ENCODE results near the gene BRD3. TPM values are rescaled to one million over a fixed set of nuclear protein-coding genes. Genes with fewer than 3 reads are reported as not detected.
A peak's percentile ranks its signal among the peaks of the same experiment; 100 is the strongest.

The BRD3 gene
- polyA plus RNA-seq, 3 donors = 16.4 to 18.2 (median 17.1) TPM

GRCh38 chr9:133986774-133987445 lies 80.9 kb downstream of the BRD3 start:
- no peak overlapping the region for H3K4me3 ChIP-seq (replicated peaks in 1 of 3; ENCODE audit: low read depth in 2 of 3, low read length in 3 of 3)
- peaks cover 90% of the 10 kb centered on the region for H4K20me1 ChIP-seq (ENCODE audit: insufficient read depth, low read length)
- Mint-ChIP-seq H3K4me1 (peaks cover 29% of the 10 kb centered on the region), H3K27ac (no peak overlapping the region), H3K36me3 (peaks cover 3 to 8% of the 10 kb centered on the region in 2 donors), H3K4me3 (no peak overlapping the region), H3K27me3 (ENCODE audit: low read depth in 3 of 3) (peaks cover 13 to 25% (median 23%) of the 10 kb centered on the region in 3 donors), H3K9me3 (peaks cover 0 to 6% (median 0%) of the 10 kb centered on the region in 7 donors)
- H3K9ac ChIP-seq (ENCODE audit: insufficient read depth, low read length, poor library complexity, severe bottlenecking) = no peak overlapping the region
- H3K79me2 ChIP-seq (ENCODE audit: insufficient read depth, low read length) = peaks cover 69% of the 10 kb centered on the region
- no peak overlapping the region for H3K27ac ChIP-seq (ENCODE audit: low read depth in 1 of 2, low read length in 2 of 2)
- H3K4me2 ChIP-seq (replicated peaks; ENCODE audit: extremely low read depth, low read length, poor library complexity, severe bottlenecking) = no peak overlapping the region
- intact Hi-C loops (cut with micrococcal nuclease) = no loop called here
- H3K36me3 ChIP-seq (replicated peaks in 1 of 2; ENCODE audit: control insufficient read depth in 1 of 2, insufficient read depth in 2 of 2, low read length in 2 of 2) = no peaks in the 10 kb centered on the region
- TF ChIP-seq CTCF (IDR thresholded peaks at IDR 0.05) = no peak
- WGBS (ENCODE audit: insufficient coverage) = 90% methylated on average over 5 of the region's 13 CpGs
- DNase-seq = no peak
- H3K27me3 ChIP-seq (ENCODE audit: control insufficient read depth in 2 of 2, insufficient read depth in 2 of 2, low read length in 2 of 2) = peaks cover 0 to 15% of the 10 kb centered on the region in 2 donors
- no peaks in the 10 kb centered on the region for H3K9me3 ChIP-seq (replicated peaks in 1 of 2; ENCODE audit: control insufficient read depth in 1 of 2, insufficient read depth in 1 of 2, low read length in 2 of 2)
- no peak overlapping the region for H2AFZ ChIP-seq (ENCODE audit: insufficient read depth, low read depth, low read length, poor library complexity, severe bottlenecking)
- peaks cover 12 to 21% of the 10 kb centered on the region in 2 donors for H3K4me1 ChIP-seq (ENCODE audit: control insufficient read depth in 1 of 2, insufficient read depth in 2 of 2, low read length in 2 of 2)

- H3K4me3 Mint-ChIP-seq = no peak overlapping the region
- H3K4me1 Mint-ChIP-seq = peaks cover 28% of the 10 kb centered on the region
- no peak overlapping the region for H2AFZ ChIP-seq (ENCODE audit: insufficient read depth, low read depth, low read length, poor library complexity, severe bottlenecking)
- H3K36me3 ChIP-seq (replicated peaks in 1 of 2; ENCODE audit: control insufficient read depth in 1 of 2, insufficient read depth in 2 of 2, low read length in 2 of 2) = no peaks in the 10 kb centered on the region
- H3K27ac ChIP-seq (ENCODE audit: low read depth in 1 of 2, low read length in 2 of 2) = no peak overlapping the region
- H3K4me1 ChIP-seq (ENCODE audit: control insufficient read depth in 1 of 2, insufficient read depth in 2 of 2, low read length in 2 of 2) = peaks cover 9 to 16% of the 10 kb centered on the region in 2 donors
- peaks cover 0 to 13% of the 10 kb centered on the region in 2 donors for H3K27me3 ChIP-seq (ENCODE audit: control insufficient read depth in 2 of 2, insufficient read depth in 2 of 2, low read length in 2 of 2)
- peaks cover 13 to 22% (median 20%) of the 10 kb centered on the region in 3 donors for H3K27me3 Mint-ChIP-seq (ENCODE audit: low read depth in 3 of 3)
- H3K27ac Mint-ChIP-seq = peak overlapping the region in 1 of 7 donors; percentile 27
- peaks cover 69% of the 10 kb centered on the region for H3K79me2 ChIP-seq (ENCODE audit: insufficient read depth, low read length)
- H3K9ac ChIP-seq (ENCODE audit: insufficient read depth, low read length, poor library complexity, severe bottlenecking) = no peak overlapping the region
- no peak for TF ChIP-seq CTCF (IDR thresholded peaks at IDR 0.05)
- peaks cover 3 to 8% of the 10 kb centered on the region in 2 donors for H3K36me3 Mint-ChIP-seq
- intact Hi-C loops (cut with micrococcal nuclease) = no loop called here
- peaks cover 95% of the 10 kb centered on the region for H4K20me1 ChIP-seq (ENCODE audit: insufficient read depth, low read length)
- no peak overlapping the region for H3K4me3 ChIP-seq (replicated peaks in 1 of 3; ENCODE audit: low read depth in 2 of 3, low read length in 3 of 3)
- DNase-seq = no peak
- H3K9me3 Mint-ChIP-seq = peaks cover 0 to 6% (median 0%) of the 10 kb centered on the region in 7 donors
- no peaks in the 10 kb centered on the region for H3K9me3 ChIP-seq (replicated peaks in 1 of 2; ENCODE audit: control insufficient read depth in 1 of 2, insufficient read depth in 1 of 2, low read length in 2 of 2)
- H3K4me2 ChIP-seq (replicated peaks; ENCODE audit: extremely low read depth, low read length, poor library complexity, severe bottlenecking) = no peak overlapping the region
- WGBS (ENCODE audit: insufficient coverage) = 91% methylated on average over 4 of the region's 6 CpGs
Measured at GRCh38 chr9:133986061-133986460, 81.8 kb downstream of the BRD3 start.
